Endothelial cell of umbilical vein (primary cell): ENCODE measurements around the gene FAM53B. TPM values are rescaled to one million over a fixed set of nuclear protein-coding genes. Genes with fewer than 3 reads are reported as not detected.

ENCODE experiments used
- BruUV-seq: library from RNA; stranded (reverse); fragments of 400-500 nt; replicated peaks from 2 replicates; lab custom pipeline; 2021; lab: Mats Ljungman, UMichigan
- CTCF ChIA-PET: fragments of 300-600, 350-600 bp; sonication (Branson Sonifier 250); formaldehyde crosslinking; loops from one replicate; lab custom pipeline; 2021; ENCODE audit warnings: antibody characterized with exemption, inconsistent platforms; lab: Charles Lee
- POLR2A ChIA-PET: fragments of 300-600, 350-600 bp; sonication (Branson Sonifier 250); formaldehyde crosslinking; loops from one replicate; lab custom pipeline; 2021; ENCODE audit warnings: antibody characterized with exemption, inconsistent platforms; lab: Charles Lee
- DNase-seq: peaks from one replicate; pipeline ENCODE4 v3.0.0-alpha.2; 2011; ENCODE audit warnings: low read depth, low spot score
- FAIRE-seq: peaks from 2 replicates; lab custom pipeline; 2011; peaks lifted over from hg19 to GRCh38; lab: Jason Lieb, UNC
- H2AFZ ChIP-seq: 2 replicates; pipeline ENCODE4 v1.6.0; 2012; ENCODE audit warnings: low read depth, low read length, control low read depth, inconsistent platforms
- H3K27ac ChIP-seq: 2 replicates; pipeline ENCODE4 v1.5.1; 2011; ENCODE audit warnings: low read depth, mild to moderate bottlenecking, control low read depth, low read length, moderate library complexity; ENCODE audit not compliant: insufficient read depth
- H3K27me3 ChIP-seq, 2 experiments: 2 replicates each; pipeline versions ENCODE4 v1.6.0 to v1.6.1; 2011; ENCODE audit warnings: low read length in 2 of 2, mixed read lengths in 1 of 2; ENCODE audit not compliant: control insufficient read depth in 2 of 2, insufficient read depth in 2 of 2
- H3K36me3 ChIP-seq, 2 experiments: 2 replicates in 1 of 2; 3 replicates in 1 of 2; pipeline ENCODE4 v1.5.1; 2011; ENCODE audit warnings: low read length in 2 of 2, mild to moderate bottlenecking in 1 of 2, moderate library complexity in 1 of 2; ENCODE audit not compliant: control insufficient read depth in 2 of 2, insufficient read depth in 2 of 2; ENCODE audit errors: extremely low read depth in 1 of 2
- H3K4me1 ChIP-seq: 3 replicates; pipeline ENCODE4 v1.5.1; 2011; ENCODE audit warnings: mild to moderate bottlenecking, low read length; ENCODE audit not compliant: control insufficient read depth, insufficient read depth; ENCODE audit errors: extremely low read depth
- H3K4me2 ChIP-seq: 2 replicates; pipeline ENCODE4 v1.6.1; 2011; ENCODE audit warnings: low read length, control low read depth, mixed read lengths; ENCODE audit not compliant: insufficient read depth
- H3K4me3 ChIP-seq, 3 experiments: fragments of 200-600 bp in 1 of 3; sonication (generic), shearing (Covaris generic) in 1 of 3; replicated peaks in 1 of 3; 2 replicates each; pipeline ENCODE4 v1.5.1; 2011 to 2016; ENCODE audit warnings: control low read depth in 3 of 3, low read length in 3 of 3, mild to moderate bottlenecking in 2 of 3, inconsistent platforms in 1 of 3, low read depth in 1 of 3, moderate library complexity in 1 of 3; ENCODE audit not compliant: insufficient read depth in 1 of 3
- H3K79me2 ChIP-seq: 2 replicates; pipeline ENCODE4 v1.6.0; 2012; ENCODE audit warnings: low read length, inconsistent platforms; ENCODE audit not compliant: control insufficient read depth, insufficient read depth
- H3K9ac ChIP-seq: replicated peaks from 2 replicates; pipeline ENCODE3; 2011; ENCODE audit warnings: low read length, control low read depth; ENCODE audit not compliant: insufficient read depth; ENCODE audit errors: extremely low read depth
- H3K9me1 ChIP-seq: replicated peaks from 3 replicates; pipeline ENCODE4 v1.6.0; 2011; ENCODE audit warnings: mild to moderate bottlenecking, low read length; ENCODE audit not compliant: control insufficient read depth, insufficient read depth; ENCODE audit errors: extremely low read depth
- H3K9me3 ChIP-seq: replicated peaks from 2 replicates; pipeline ENCODE4 v1.5.1; 2012; ENCODE audit warnings: low read length, inconsistent platforms; ENCODE audit not compliant: control insufficient read depth, insufficient read depth
- H4K20me1 ChIP-seq: replicated peaks from 2 replicates; pipeline ENCODE3; 2011; ENCODE audit warnings: mild to moderate bottlenecking, low read length; ENCODE audit not compliant: control insufficient read depth, insufficient read depth; ENCODE audit errors: extremely low read depth
- EZH2 ChIP-seq: IDR thresholded peaks from 2 replicates; pipeline ENCODE4 v1.6.1; 2012; ENCODE audit warnings: borderline replicate concordance, low read depth, mild to moderate bottlenecking, moderate library complexity, low read length, inconsistent platforms; ENCODE audit not compliant: severe bottlenecking
- FOS ChIP-seq: IDR thresholded peaks from 2 replicates; pipeline ENCODE4 v1.6.1; 2011; ENCODE audit warnings: mild to moderate bottlenecking, low read length, moderate library complexity, borderline replicate concordance; ENCODE audit not compliant: insufficient read depth
- GATA2 ChIP-seq: IDR thresholded peaks from 2 replicates; pipeline ENCODE4 v1.7.0; 2011; ENCODE audit warnings: low read depth, mild to moderate bottlenecking, moderate library complexity, mixed read lengths, low read length; ENCODE audit not compliant: insufficient read length, insufficient read depth
- MYC ChIP-seq: IDR thresholded peaks from one replicate; pipeline ENCODE4 v1.6.1; 2011; ENCODE audit warnings: mild to moderate bottlenecking, low read depth, low read length
- dilution Hi-C: fragments of 300-500 bp; cut with MboI; formaldehyde crosslinking; loops from one replicate; pipeline ENCODE4 v1.15.0; 2019; ENCODE audit warnings: low sequenced_read_pairs; ENCODE audit not compliant: extremely low pct_ligation_motif_present
- intact Hi-C: fragments of 100-400 bp; cut with micrococcal nuclease; formaldehyde crosslinking; loops from one replicate; pipeline ENCODE4 v1.10.0; 2022
- polyA plus RNA-seq, 4 experiments: library from polyadenylated mRNA; depleted of rRNA in 3 of 4; stranded (reverse) in 3 of 4; unstranded in 1 of 4; fragments of >200 nt; gene quantifications; 2 replicates each; pipeline versions ENCODE4 v1.2.1 to v1.2.3, GENCODE V29; 2011 to 2012; ENCODE audit warnings: missing spikeins in 1 of 4
- total RNA-seq: library from RNA; stranded (reverse); gene quantifications from 2 replicates; pipeline ENCODE4 v1.2.3, GENCODE V29; 2021

The FAM53B gene
- total and polyA plus RNA-seq, 2 donors (not counting 3 experiments of a cell fraction or from before 2014, with no cell fraction given) = 8.5 to 21.1 TPM

GRCh38 chr10:124715439-124715838, 28.7 kb downstream of the FAM53B start:
- intact Hi-C loops (no loop called here), dilution Hi-C loops (no loop called here)
- H3K9ac ChIP-seq = no peak overlapping the region
- no TSS peak for BruUV-seq
- FAIRE-seq = no peak
- no peaks in the 10 kb centered on the region for H3K9me1 ChIP-seq
- no peak overlapping the region for H3K27ac ChIP-seq
- DNase-seq = no peak
- no peak overlapping the region for H2AFZ ChIP-seq
- TF ChIP-seq GATA2 = no peak
- no peak for TF ChIP-seq EZH2
- TF ChIP-seq FOS = no peak
- ChIA-PET POLR2A (no interaction called here), CTCF (interaction anchor here (1.2 to 4.9 kb wide), 2 partner anchors 25 to 58 kb away, joined by 3 to 60 read pairs; no protein-coding TSS in a partner anchor)
- peaks cover 20% of the 10 kb centered on the region for H3K4me1 ChIP-seq
- no peaks in the 10 kb centered on the region for H4K20me1 ChIP-seq
- H3K79me2 ChIP-seq = peaks cover 2% of the 10 kb centered on the region
- H3K36me3 ChIP-seq = no peaks in the 10 kb centered on the region
- no peak overlapping the region for H3K4me2 ChIP-seq
- no peaks in the 10 kb centered on the region for H3K9me3 ChIP-seq
- no peak overlapping the region for H3K4me3 ChIP-seq
- H3K27me3 ChIP-seq = no peaks in the 10 kb centered on the region

- H3K4me2 ChIP-seq = no peak overlapping the region
- H3K9me3 ChIP-seq = no peaks in the 10 kb centered on the region
- H3K27ac ChIP-seq = no peak overlapping the region
- peaks cover 6% of the 10 kb centered on the region for H3K79me2 ChIP-seq
- intact Hi-C loops = no loop called here
- FAIRE-seq = peak; percentile 63
- H3K9me1 ChIP-seq = no peaks in the 10 kb centered on the region
- no peak overlapping the region for H3K4me3 ChIP-seq
- ChIA-PET CTCF (interaction anchor here (1.1 to 3.2 kb wide), 6 partner anchors 12 to 66 kb away, joined by 3 to 25 read pairs (median 4); partner anchors contain the start of gene FAM53B), POLR2A (interaction anchor here (1.3 kb wide), 1 partner anchor 65 kb away, joined by 3 read pairs; no protein-coding TSS in a partner anchor)
- H4K20me1 ChIP-seq = no peaks in the 10 kb centered on the region
- H3K9ac ChIP-seq = no peak overlapping the region
- no peaks in the 10 kb centered on the region for H3K36me3 ChIP-seq
- TF ChIP-seq MYC = no peak
- no peak for TF ChIP-seq EZH2
- H3K27me3 ChIP-seq = no peaks in the 10 kb centered on the region
- dilution Hi-C loops = no loop called here
- no peak overlapping the region for H2AFZ ChIP-seq
- BruUV-seq = no TSS peak
- peaks cover 10% of the 10 kb centered on the region for H3K4me1 ChIP-seq
- DNase-seq = no peak
These were observed 30.4 kb downstream of the FAM53B start for GRCh38 chr10:124713679-124714255.
